HEK293 (cell line): ENCODE data around the gene DYNC2I2.
A peak's percentile ranks its signal among the peaks of the same experiment; 100 is the strongest.

Experiments
- CTCF ChIA-PET: fragments of 350-600 bp; formaldehyde crosslinking; extraction: SDS; loops from one replicate; lab custom pipeline; 2021; ENCODE audit warnings: antibody characterized with exemption; lab: Yijun Ruan, JAX
- POLR2A ChIA-PET: fragments of 300-600 bp; formaldehyde crosslinking; extraction: SDS; loops from one replicate; lab custom pipeline; 2020; ENCODE audit warnings: antibody characterized with exemption, inconsistent platforms; lab: Yijun Ruan, JAX
- H3K27ac ChIP-seq: fragments of 200-500 bp; sonication (Bioruptor generic); 2 replicates; pipeline ENCODE4 v1.5.1; 2014; ENCODE audit warnings: low read depth, low read length, control low read depth, inconsistent platforms; ENCODE audit errors: extremely low read depth
- H3K36me3 ChIP-seq, 2 experiments: fragments of 200-500 bp in 1 of 2; sonication (Bioruptor generic) in 1 of 2; 1 replicate in 1 of 2; 2 replicates in 1 of 2; pipeline ENCODE4 v1.5.1; 2014 to 2017; ENCODE audit warnings: inconsistent platforms in 2 of 2, low read length in 2 of 2; ENCODE audit not compliant: control insufficient read depth in 2 of 2, insufficient read depth in 1 of 2
- H3K4me1 ChIP-seq: fragments of 200-500 bp; sonication (Bioruptor generic); 2 replicates; pipeline ENCODE4 v1.5.1; 2014; ENCODE audit warnings: mild to moderate bottlenecking, low read length, inconsistent platforms; ENCODE audit not compliant: control insufficient read depth, insufficient read depth
- H3K4me3 ChIP-seq: 2 replicates; pipeline ENCODE4 v1.5.1; 2011; ENCODE audit warnings: low read depth, mild to moderate bottlenecking, control low read depth, low read length, moderate library complexity
- H3K9me3 ChIP-seq: fragments of 200-500 bp; sonication (Bioruptor generic); 2 replicates; pipeline ENCODE4 v1.5.1; 2014; ENCODE audit warnings: low read depth, low read length, inconsistent platforms; ENCODE audit not compliant: control insufficient read depth, insufficient read depth
- GLIS1 ChIP-seq: fragments of 450-650 bp; formaldehyde crosslinking; IDR thresholded peaks from 2 replicates; pipeline ENCODE4 v1.5.1; 2016; ENCODE audit warnings: missing biosample characterization, missing genetic modification characterization
- GLIS2 ChIP-seq: fragments of 450-650 bp; formaldehyde crosslinking; IDR thresholded peaks from 2 replicates; pipeline ENCODE4 v1.5.1; 2016; ENCODE audit warnings: missing biosample characterization, missing genetic modification characterization
- KLF10 ChIP-seq: fragments of 450-650 bp; IDR thresholded peaks from 2 replicates; pipeline ENCODE4 v1.5.1; 2018; ENCODE audit warnings: missing biosample characterization, mild to moderate bottlenecking, missing genetic modification characterization
- KLF9 ChIP-seq: fragments of 450-650 bp; formaldehyde crosslinking; IDR thresholded peaks from 2 replicates; pipeline ENCODE4 v1.5.1; 2016; ENCODE audit warnings: missing biosample characterization, missing genetic modification characterization, low read depth
- PRDM1 ChIP-seq: fragments of 450-650 bp; formaldehyde crosslinking; IDR thresholded peaks from 2 replicates; pipeline ENCODE4; 2016; ENCODE audit warnings: missing biosample characterization, missing genetic modification characterization
- SP2 ChIP-seq: fragments of 450-650 bp; formaldehyde crosslinking; IDR thresholded peaks from 2 replicates; pipeline ENCODE4 v1.5.1; 2016; ENCODE audit warnings: missing biosample characterization, missing genetic modification characterization
- YY1 ChIP-seq: fragments of 450-650 bp; formaldehyde crosslinking; IDR thresholded peaks from 2 replicates; pipeline ENCODE4 v1.5.1; 2018; ENCODE audit warnings: missing biosample characterization, missing genetic modification characterization
- ZBTB20 ChIP-seq: fragments of 450-650 bp; formaldehyde crosslinking; IDR thresholded peaks from 2 replicates; pipeline ENCODE4 v1.5.1; 2016; ENCODE audit warnings: missing biosample characterization, missing genetic modification characterization
- ZBTB8A ChIP-seq: fragments of 450-650 bp; formaldehyde crosslinking; IDR thresholded peaks from 2 replicates; pipeline ENCODE4 v1.5.1; 2016; ENCODE audit warnings: missing biosample characterization, missing genetic modification characterization
- ZFHX2 ChIP-seq: fragments of 450-650 bp; formaldehyde crosslinking; conservative IDR thresholded peaks from 2 replicates; pipeline ENCODE4 v1.5.1; 2016; ENCODE audit warnings: missing biosample characterization, missing genetic modification characterization
- ZFP69B ChIP-seq: fragments of 450-650 bp; formaldehyde crosslinking; IDR thresholded peaks from 2 replicates; pipeline ENCODE4 v1.5.1; 2016; ENCODE audit warnings: missing biosample characterization, missing genetic modification characterization
- ZIC2 ChIP-seq: fragments of 450-650 bp; formaldehyde crosslinking; IDR thresholded peaks from 2 replicates; pipeline ENCODE4 v1.5.1; 2016; ENCODE audit warnings: missing biosample characterization, missing genetic modification characterization
- ZNF221 ChIP-seq: fragments of 450-650 bp; formaldehyde crosslinking; IDR thresholded peaks from 2 replicates; pipeline ENCODE4 v1.5.1; 2017; ENCODE audit warnings: missing biosample characterization, missing genetic modification characterization, borderline replicate concordance
- ZNF239 ChIP-seq: fragments of 450-650 bp; formaldehyde crosslinking; IDR thresholded peaks from 2 replicates; pipeline ENCODE4 v1.5.1; 2016; ENCODE audit warnings: missing biosample characterization, missing genetic modification characterization
- ZNF394 ChIP-seq: fragments of 450-650 bp; formaldehyde crosslinking; IDR thresholded peaks from 2 replicates; pipeline ENCODE4 v1.5.1; 2016; ENCODE audit warnings: missing biosample characterization, missing genetic modification characterization, mild to moderate bottlenecking, moderate library complexity, borderline replicate concordance
- ZNF654 ChIP-seq: fragments of 450-650 bp; formaldehyde crosslinking; IDR thresholded peaks from 2 replicates; pipeline ENCODE4 v1.5.1; 2016; ENCODE audit warnings: low read depth, missing biosample characterization, missing genetic modification characterization
- ZSCAN30 ChIP-seq: fragments of 450-650 bp; IDR thresholded peaks from 2 replicates; pipeline ENCODE4 v1.5.1; 2018; ENCODE audit warnings: missing biosample characterization, mild to moderate bottlenecking, missing genetic modification characterization, moderate library complexity
- ZXDB ChIP-seq: fragments of 450-650 bp; formaldehyde crosslinking; IDR thresholded peaks from 2 replicates; pipeline ENCODE4 v1.5.1; 2016; ENCODE audit warnings: missing biosample characterization, missing genetic modification characterization
- TF ChIP-seq, protein P1 (sequence below): fragments of 450-650 bp; formaldehyde crosslinking; conservative IDR thresholded peaks from 2 replicates; pipeline ENCODE4 v1.5.1; 2016; ENCODE audit warnings: low read depth, missing biosample characterization, missing genetic modification characterization
- TF ChIP-seq, protein P2 (sequence below): fragments of 450-650 bp; formaldehyde crosslinking; IDR thresholded peaks from 2 replicates; pipeline ENCODE4 v1.5.1; 2016; ENCODE audit warnings: missing biosample characterization, missing genetic modification characterization
- TF ChIP-seq, protein P3 (sequence below): fragments of 450-650 bp; formaldehyde crosslinking; IDR thresholded peaks from 2 replicates; pipeline ENCODE4 v1.5.1; 2017; ENCODE audit warnings: missing biosample characterization, missing genetic modification characterization
- TF ChIP-seq, protein P4 (sequence below): fragments of 450-650 bp; IDR thresholded peaks from 2 replicates; pipeline ENCODE4 v1.5.1; 2018; ENCODE audit warnings: missing biosample characterization, missing genetic modification characterization
- TF ChIP-seq, protein P5 (sequence below): fragments of 450-650 bp; formaldehyde crosslinking; IDR thresholded peaks from 2 replicates; pipeline ENCODE4 v1.5.1; 2017; ENCODE audit warnings: missing biosample characterization, mild to moderate bottlenecking, missing genetic modification characterization, moderate library complexity

Gene DYNC2I2

DNA sequence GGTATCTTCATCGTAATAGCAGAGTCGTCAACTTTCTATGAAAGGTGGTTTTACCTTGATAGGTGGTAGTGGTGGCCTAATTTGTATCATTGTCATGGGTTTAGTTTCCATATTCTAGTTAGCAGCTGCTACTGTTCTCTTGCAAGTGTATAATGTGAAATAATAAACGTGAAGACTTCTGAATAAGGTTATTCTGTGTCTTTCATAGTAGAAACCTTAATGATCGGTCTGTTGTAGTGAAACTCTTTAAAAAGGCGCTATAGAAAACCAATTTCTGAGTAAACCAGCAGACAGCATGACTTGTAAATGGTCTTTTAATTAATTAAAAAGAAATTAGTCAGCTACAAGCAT, 34.0 kb upstream of the DYNC2I2 start:
- peak overlapping the region; percentile 85 for H3K4me3 ChIP-seq
- no peaks in the 10 kb centered on the region for H3K4me1 ChIP-seq
- ChIA-PET CTCF (interaction anchor here (0.7 to 4.5 kb wide), 5 partner anchors 11 to 342 kb away, joined by 3 to 37 read pairs (median 3); partner anchors contain the start of gene PKN3), POLR2A (interaction anchor here (0.5 to 4.6 kb wide), 4 partner anchors 11 to 102 kb away, joined by 3 to 26 read pairs (median 7); partner anchors contain the start of genes PKN3 and ZDHHC12)
- H3K9me3 ChIP-seq = no peaks in the 10 kb centered on the region
- H3K36me3 ChIP-seq = peaks cover 16 to 50% of the 10 kb centered on the region in 2 experiments
- H3K27ac ChIP-seq = peak overlapping the region; percentile 80; the same call in 1 of the 2 replicates
- TF ChIP-seq PRDM1 (tag by site-specific recombination) (peak; percentile 29; the same call in 1 of the 2 replicates), ZXDB (tag by site-specific recombination) (no peak), ZNF394 (0 out of 2 replicates have a peak, but pooled peaks have one; percentile 4), KLF9 (tag by site-specific recombination) (0 out of 2 replicates have a peak, but pooled peaks have one; percentile 7)

DNA sequence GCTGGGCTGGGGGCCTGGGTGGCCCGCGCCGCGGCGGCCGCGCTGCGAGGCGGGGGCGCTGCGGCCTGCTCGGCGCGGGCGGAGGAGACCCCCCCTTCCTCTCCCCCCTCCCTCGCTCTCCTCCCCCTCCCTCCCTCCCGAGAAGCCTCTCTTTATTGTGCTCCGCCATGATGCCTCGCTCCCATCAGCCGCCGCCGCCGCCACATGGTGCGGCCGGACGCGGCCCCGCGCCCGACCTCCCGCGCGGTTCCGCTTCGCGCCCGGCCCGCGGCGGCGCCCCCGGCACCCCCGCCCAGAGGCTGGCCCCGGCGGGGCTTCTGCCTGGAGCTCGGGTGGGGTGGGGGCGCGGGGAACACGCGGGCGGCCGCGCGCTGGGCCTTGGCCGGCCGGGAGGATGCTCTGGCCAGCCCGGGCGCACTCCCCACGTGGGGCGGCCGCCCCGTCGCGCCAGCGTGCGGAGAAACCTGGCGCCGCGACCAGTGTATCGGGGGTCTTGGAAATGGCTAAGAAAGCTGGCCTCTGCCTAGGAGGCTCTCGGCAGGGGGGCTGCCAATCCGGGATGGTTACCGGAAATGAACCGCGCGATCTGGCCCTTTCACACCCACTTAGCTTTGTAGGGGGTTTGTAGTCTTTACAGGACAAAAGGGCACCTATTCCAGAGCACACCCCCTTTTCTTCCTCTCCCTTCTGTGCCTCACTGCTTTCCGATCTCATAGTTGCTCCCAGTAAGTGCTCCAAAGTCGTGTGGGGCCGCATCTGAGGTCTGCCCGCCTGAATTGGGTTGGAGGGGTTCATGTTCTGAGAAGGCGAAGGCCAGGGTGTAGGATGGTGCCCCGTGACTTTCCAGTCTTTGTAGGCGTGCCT, 33.4 kb upstream of the DYNC2I2 start:
- H3K9me3 ChIP-seq = no peaks in the 10 kb centered on the region
- peaks cover 16 to 47% of the 10 kb centered on the region in 2 experiments for H3K36me3 ChIP-seq
- no peaks in the 10 kb centered on the region for H3K4me1 ChIP-seq
- CTCF ChIA-PET = interaction anchor here (0.6 to 4.5 kb wide), 5 partner anchors 12 to 342 kb away, joined by 3 to 37 read pairs (median 3); partner anchors contain the start of gene PKN3
- peak overlapping the region; percentile 85 for H3K4me3 ChIP-seq
- H3K27ac ChIP-seq = peak overlapping the region; percentile 80
- POLR2A ChIA-PET = interaction anchor here (0.5 to 4.6 kb wide), 17 partner anchors 7 to 714 kb away, joined by 3 to 26 read pairs (median 5); partner anchors contain the start of genes DYNC2I2, PKN3 and ZDHHC12
- TF ChIP-seq, protein P1, sequence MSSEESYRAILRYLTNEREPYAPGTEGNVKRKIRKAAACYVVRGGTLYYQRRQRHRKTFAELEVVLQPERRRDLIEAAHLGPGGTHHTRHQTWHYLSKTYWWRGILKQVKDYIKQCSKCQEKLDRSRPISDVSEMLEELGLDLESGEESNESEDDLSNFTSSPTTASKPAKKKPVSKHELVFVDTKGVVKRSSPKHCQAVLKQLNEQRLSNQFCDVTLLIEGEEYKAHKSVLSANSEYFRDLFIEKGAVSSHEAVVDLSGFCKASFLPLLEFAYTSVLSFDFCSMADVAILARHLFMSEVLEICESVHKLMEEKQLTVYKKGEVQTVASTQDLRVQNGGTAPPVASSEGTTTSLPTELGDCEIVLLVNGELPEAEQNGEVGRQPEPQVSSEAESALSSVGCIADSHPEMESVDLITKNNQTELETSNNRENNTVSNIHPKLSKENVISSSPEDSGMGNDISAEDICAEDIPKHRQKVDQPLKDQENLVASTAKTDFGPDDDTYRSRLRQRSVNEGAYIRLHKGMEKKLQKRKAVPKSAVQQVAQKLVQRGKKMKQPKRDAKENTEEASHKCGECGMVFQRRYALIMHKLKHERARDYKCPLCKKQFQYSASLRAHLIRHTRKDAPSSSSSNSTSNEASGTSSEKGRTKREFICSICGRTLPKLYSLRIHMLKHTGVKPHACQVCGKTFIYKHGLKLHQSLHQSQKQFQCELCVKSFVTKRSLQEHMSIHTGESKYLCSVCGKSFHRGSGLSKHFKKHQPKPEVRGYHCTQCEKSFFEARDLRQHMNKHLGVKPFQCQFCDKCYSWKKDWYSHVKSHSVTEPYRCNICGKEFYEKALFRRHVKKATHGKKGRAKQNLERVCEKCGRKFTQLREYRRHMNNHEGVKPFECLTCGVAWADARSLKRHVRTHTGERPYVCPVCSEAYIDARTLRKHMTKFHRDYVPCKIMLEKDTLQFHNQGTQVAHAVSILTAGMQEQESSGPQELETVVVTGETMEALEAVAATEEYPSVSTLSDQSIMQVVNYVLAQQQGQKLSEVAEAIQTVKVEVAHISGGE = 0 out of 2 replicates have a peak, but pooled peaks have one; percentile 21
- TF ChIP-seq ZFHX2 (tag by site-specific recombination) (peak; percentile 77), ZIC2 (peak; percentile 55), ZBTB20 (tag by site-specific recombination) (peak; percentile 27; the same call in 1 of the 2 replicates), SP2 (peak; percentile 40), ZBTB8A (tag by site-specific recombination) (peak; percentile 69), GLIS2 (tag by site-specific recombination) (peak; percentile 87), ZNF654 (tag by site-specific recombination) (no peak), ZFP69B (tag by site-specific recombination) (no peak), ZSCAN30 (tag by site-specific recombination) (0 out of 2 replicates have a peak, but pooled peaks have one; percentile 38), KLF10 (peak; percentile 38; the same call in 1 of the 2 replicates), ZNF221 (tag by site-specific recombination) (no peak), YY1 (0 out of 2 replicates have a peak, but pooled peaks have one; percentile 50), ZNF239 (tag by site-specific recombination) (no peak), GLIS1 (tag by site-specific recombination) (peak; percentile 98)
- TF ChIP-seq, protein P2, sequence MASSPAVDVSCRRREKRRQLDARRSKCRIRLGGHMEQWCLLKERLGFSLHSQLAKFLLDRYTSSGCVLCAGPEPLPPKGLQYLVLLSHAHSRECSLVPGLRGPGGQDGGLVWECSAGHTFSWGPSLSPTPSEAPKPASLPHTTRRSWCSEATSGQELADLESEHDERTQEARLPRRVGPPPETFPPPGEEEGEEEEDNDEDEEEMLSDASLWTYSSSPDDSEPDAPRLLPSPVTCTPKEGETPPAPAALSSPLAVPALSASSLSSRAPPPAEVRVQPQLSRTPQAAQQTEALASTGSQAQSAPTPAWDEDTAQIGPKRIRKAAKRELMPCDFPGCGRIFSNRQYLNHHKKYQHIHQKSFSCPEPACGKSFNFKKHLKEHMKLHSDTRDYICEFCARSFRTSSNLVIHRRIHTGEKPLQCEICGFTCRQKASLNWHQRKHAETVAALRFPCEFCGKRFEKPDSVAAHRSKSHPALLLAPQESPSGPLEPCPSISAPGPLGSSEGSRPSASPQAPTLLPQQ (tag by site-specific recombination) = 0 out of 2 replicates have a peak, but pooled peaks have one; percentile 26
- TF ChIP-seq, protein P3, sequence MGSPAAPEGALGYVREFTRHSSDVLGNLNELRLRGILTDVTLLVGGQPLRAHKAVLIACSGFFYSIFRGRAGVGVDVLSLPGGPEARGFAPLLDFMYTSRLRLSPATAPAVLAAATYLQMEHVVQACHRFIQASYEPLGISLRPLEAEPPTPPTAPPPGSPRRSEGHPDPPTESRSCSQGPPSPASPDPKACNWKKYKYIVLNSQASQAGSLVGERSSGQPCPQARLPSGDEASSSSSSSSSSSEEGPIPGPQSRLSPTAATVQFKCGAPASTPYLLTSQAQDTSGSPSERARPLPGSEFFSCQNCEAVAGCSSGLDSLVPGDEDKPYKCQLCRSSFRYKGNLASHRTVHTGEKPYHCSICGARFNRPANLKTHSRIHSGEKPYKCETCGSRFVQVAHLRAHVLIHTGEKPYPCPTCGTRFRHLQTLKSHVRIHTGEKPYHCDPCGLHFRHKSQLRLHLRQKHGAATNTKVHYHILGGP (tag by site-specific recombination) = no peak
- TF ChIP-seq, protein P4, sequence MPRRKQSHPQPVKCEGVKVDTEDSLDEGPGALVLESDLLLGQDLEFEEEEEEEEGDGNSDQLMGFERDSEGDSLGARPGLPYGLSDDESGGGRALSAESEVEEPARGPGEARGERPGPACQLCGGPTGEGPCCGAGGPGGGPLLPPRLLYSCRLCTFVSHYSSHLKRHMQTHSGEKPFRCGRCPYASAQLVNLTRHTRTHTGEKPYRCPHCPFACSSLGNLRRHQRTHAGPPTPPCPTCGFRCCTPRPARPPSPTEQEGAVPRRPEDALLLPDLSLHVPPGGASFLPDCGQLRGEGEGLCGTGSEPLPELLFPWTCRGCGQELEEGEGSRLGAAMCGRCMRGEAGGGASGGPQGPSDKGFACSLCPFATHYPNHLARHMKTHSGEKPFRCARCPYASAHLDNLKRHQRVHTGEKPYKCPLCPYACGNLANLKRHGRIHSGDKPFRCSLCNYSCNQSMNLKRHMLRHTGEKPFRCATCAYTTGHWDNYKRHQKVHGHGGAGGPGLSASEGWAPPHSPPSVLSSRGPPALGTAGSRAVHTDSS (tag by site-specific recombination) = 0 out of 2 replicates have a peak, but pooled peaks have one; percentile 3
- TF ChIP-seq, protein P5, sequence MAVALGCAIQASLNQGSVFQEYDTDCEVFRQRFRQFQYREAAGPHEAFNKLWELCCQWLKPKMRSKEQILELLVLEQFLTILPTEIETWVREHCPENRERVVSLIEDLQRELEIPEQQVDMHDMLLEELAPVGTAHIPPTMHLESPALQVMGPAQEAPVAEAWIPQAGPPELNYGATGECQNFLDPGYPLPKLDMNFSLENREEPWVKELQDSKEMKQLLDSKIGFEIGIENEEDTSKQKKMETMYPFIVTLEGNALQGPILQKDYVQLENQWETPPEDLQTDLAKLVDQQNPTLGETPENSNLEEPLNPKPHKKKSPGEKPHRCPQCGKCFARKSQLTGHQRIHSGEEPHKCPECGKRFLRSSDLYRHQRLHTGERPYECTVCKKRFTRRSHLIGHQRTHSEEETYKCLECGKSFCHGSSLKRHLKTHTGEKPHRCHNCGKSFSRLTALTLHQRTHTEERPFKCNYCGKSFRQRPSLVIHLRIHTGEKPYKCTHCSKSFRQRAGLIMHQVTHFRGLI = peak; percentile 19; the same call in 1 of the 2 replicates
